ENCODE results near the gene LRRN4.

The LRRN4 gene

GRCh38 chr20:6053776-6054688 lies at the start of gene LRRN4:
LRRN4 (minus strand) TSS chr20:6054060; CDS start chr20:6052799, 1,261 bp downstream.
- FAIRE-seq (no peak), DNase-seq (ENCODE audit: insufficient read length, low spot score) (peak; percentile 67)
- no peak for TF ChIP-seq POLR2A (IDR thresholded peaks at IDR 0.05; ENCODE audit: low read depth, low read length)

- no peak for TF ChIP-seq POLR2A (IDR thresholded peaks at IDR 0.05; ENCODE audit: low read depth, low read length)
- FAIRE-seq (no peak), DNase-seq (ENCODE audit: insufficient read length, low spot score) (no peak)
Measured at GRCh38 chr20:6103301-6103700, 49.4 kb upstream of the LRRN4 start.

DNA sequence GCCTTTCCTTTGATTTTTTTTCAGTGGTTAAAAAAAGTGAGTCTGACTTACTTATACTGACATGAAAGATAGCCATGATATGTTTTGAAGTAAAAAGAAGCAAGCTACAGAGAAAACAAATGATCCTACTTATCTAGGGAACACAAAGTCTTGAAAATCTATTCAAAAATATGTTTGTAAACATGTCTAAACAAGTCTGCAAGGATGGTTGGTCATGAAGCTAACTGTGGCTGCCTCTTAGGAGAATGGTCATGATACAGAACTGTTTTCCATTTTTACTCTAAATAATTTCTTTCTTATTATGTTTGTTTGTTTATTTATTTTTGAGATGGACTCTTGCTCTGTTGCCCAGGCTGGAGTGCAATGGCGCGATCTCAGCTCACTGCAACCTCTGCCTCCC lies 47.5 kb upstream of the LRRN4 start:
- FAIRE-seq (no peak), DNase-seq (ENCODE audit: insufficient read length, low spot score) (no peak)
- TF ChIP-seq POLR2A (IDR thresholded peaks at IDR 0.05; ENCODE audit: low read depth, low read length): no peak

GRCh38 chr20:6100246-6100645 lies 46.4 kb upstream of the LRRN4 start:
- FAIRE-seq: no peak
- TF ChIP-seq POLR2A (IDR thresholded peaks at IDR 0.05; ENCODE audit: low read depth, low read length): no peak
- DNase-seq (ENCODE audit: insufficient read length, low spot score): no peak

- no peak for TF ChIP-seq POLR2A (IDR thresholded peaks at IDR 0.05; ENCODE audit: low read depth, low read length)
- FAIRE-seq: no peak
- no peak for DNase-seq (ENCODE audit: insufficient read length, low spot score)
Measured at GRCh38 chr20:6099819-6100218, 46.0 kb upstream of the LRRN4 start.

- no peak for TF ChIP-seq POLR2A (IDR thresholded peaks at IDR 0.05; ENCODE audit: low read depth, low read length)
- DNase-seq (ENCODE audit: insufficient read length, low spot score) (no peak), FAIRE-seq (no peak)
Measured at GRCh38 chr20:6095409-6095808, 41.5 kb upstream of the LRRN4 start.

- no peak for FAIRE-seq
- DNase-seq (ENCODE audit: insufficient read length, low spot score): no peak
- no peak for TF ChIP-seq POLR2A (IDR thresholded peaks at IDR 0.05; ENCODE audit: low read depth, low read length)
Measured at GRCh38 chr20:6094565-6094964, 40.7 kb upstream of the LRRN4 start.

DNA sequence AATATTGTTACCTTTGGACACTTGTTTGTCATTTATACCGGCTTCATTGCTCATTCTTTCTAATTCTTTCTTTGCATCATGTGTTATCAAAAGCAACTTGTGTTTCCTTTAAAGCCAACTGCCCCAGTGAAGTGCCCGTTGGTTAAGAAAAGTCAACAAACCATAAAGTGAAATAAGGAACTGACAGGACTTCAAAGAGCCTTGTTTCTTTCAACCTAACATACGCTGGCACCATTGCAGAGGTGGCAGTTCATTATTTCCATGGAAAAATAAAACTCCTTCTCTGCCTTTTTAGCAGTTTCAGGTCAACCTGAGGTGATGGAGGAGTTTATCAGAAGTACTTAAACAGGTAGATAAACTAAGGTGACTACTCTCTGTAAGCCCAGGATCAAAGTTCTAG lies 40.2 kb upstream of the LRRN4 start:
- DNase-seq (ENCODE audit: insufficient read length, low spot score) (no peak), FAIRE-seq (no peak)
- no peak for TF ChIP-seq POLR2A (IDR thresholded peaks at IDR 0.05; ENCODE audit: low read depth, low read length)

- DNase-seq (ENCODE audit: insufficient read length, low spot score): no peak
- no peak for FAIRE-seq
- no peak for TF ChIP-seq POLR2A (IDR thresholded peaks at IDR 0.05; ENCODE audit: low read depth, low read length)
Measured at GRCh38 chr20:6091661-6092060, 37.8 kb upstream of the LRRN4 start.

DNA sequence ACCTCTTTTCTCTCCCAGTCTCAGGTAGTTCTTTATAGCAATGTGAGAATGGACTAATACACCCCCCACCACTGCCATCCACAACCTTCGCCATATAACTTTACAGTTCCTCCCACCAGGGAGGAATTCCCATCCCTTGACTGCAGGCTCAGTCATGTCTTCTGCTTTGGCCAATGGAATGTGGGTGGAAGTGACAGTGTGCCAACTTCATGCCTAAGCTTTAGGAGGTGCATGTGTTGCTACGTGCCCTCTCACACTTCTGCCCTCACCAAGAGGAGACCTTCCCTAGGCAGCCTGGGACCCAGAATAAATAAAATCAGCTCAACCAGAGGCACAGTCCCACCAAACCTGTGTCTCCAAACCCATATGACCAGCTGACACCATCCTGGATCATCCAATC lies 33.0 kb upstream of the LRRN4 start:
- no peak for TF ChIP-seq POLR2A (IDR thresholded peaks at IDR 0.05; ENCODE audit: low read depth, low read length)
- DNase-seq (ENCODE audit: insufficient read length, low spot score): no peak
- FAIRE-seq: no peak

GRCh38 chr20:6083926-6084325 lies 30.1 kb upstream of the LRRN4 start:
- FAIRE-seq: no peak
- DNase-seq (ENCODE audit: insufficient read length, low spot score): no peak
- no peak for TF ChIP-seq POLR2A (IDR thresholded peaks at IDR 0.05; ENCODE audit: low read depth, low read length)

DNA sequence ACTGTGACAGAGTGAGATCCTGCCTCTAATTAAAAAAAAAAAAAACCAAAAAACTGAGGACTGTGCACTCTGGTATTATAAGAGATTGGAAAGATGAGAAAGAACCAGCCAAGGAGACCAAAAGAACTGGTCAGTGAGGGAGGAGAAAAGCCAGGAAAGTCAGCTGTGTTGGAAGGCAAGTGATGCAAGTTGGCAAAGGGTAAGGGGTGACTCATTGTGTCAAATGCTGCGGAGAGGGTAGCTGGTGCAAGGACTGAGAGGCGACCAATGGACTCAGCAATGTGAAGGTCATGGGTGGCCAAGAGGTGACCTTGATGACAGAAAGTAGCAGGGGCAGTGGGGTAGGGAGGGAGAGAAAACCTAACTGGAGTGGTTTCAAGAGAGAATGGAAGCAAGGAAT lies 27.4 kb upstream of the LRRN4 start:
- FAIRE-seq (no peak), DNase-seq (ENCODE audit: insufficient read length, low spot score) (peak; percentile 36)
- TF ChIP-seq POLR2A (IDR thresholded peaks at IDR 0.05; ENCODE audit: low read depth, low read length): no peak

DNA sequence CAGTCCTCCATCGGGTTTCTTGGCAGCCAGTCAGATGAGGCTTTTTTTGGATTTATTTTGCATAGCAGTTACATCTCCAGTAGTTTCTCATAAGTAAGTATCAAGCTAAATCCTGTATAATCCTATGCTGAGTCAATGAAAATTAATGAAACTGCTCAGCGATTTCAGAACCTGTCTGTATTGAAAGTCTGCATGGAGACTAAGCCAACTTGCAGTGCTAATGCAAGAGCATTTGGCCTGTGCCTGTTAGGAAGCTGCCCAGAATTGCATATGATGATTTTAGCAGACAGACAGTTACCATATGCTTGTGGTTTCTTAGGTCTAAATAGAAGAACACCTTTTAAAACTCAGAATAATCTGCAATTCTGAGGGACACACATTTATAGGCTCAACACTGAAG lies 25.2 kb upstream of the LRRN4 start:
- TF ChIP-seq POLR2A (IDR thresholded peaks at IDR 0.05; ENCODE audit: low read depth, low read length): no peak
- FAIRE-seq (no peak), DNase-seq (ENCODE audit: insufficient read length, low spot score) (no peak)

DNA sequence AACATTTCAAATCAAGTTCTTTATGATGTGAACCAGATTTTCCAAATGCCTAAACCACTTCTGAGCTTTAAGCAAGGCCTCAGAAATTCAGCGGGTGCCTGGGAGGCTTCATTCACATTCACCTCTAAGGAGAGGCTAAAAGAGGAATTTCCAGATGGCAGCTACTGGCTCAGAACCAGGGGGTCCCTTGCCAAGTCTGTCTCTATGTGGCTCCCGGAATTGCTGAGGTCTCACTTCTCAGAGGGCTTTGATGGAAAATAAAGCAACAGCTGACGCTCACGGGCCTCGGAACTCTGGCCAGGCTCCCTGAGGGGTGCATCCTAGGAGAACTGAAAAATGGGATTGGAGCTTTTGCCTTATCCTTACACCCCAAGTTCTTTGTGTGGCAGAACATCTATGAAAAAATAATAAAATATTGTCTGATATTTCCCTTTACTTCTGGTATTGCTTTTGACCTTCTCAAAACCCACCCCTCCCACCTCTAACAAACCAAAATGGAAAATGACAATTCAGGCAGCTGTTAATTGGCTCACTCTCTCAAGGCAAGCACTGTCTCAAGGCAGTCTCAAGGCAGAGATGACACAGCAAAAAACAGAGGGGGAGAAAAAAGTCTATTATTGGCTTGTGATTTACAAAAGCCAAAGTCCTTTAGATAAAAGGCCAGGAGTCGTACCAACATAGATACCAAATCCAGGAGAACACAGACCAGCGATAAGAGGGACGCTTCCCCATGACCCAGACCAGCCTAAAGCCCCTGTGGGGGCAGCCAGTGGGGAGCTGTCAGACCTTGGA lies 21.8 kb upstream of the LRRN4 start:
- FAIRE-seq (no peak), DNase-seq (ENCODE audit: insufficient read length, low spot score) (no peak)
- no peak for TF ChIP-seq POLR2A (IDR thresholded peaks at IDR 0.05; ENCODE audit: low read depth, low read length)

GRCh38 chr20:6074784-6075183 lies 20.9 kb upstream of the LRRN4 start:
- DNase-seq (ENCODE audit: insufficient read length, low spot score): no peak
- no peak for TF ChIP-seq POLR2A (IDR thresholded peaks at IDR 0.05; ENCODE audit: low read depth, low read length)
- FAIRE-seq: no peak

All from H54 (cell line).